ENCODE data around the gene TBXAS1. TPM values are rescaled to one million over a fixed set of nuclear protein-coding genes. Genes with fewer than 3 reads are reported as not detected.

The TBXAS1 gene
- polyA plus RNA-seq, 2 donors = 5.9 to 10.7 TPM

DNA sequence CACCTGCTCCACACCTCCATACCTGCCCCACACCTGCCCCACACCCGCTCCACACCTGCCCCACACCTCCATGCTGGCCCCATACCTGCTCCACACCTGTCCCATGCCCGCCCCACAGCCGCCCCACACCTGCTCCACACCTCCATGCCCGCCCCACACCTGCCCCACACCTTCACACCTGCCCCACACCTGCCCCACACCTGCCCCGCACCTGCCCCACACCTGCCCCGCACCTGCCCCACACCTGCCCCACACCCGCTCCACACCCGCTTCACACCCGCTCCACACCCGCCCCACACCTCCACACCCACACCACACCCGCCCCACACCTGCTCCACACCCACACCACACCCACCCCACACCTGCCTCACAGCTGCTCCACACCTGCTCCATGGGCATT, 180.7 kb downstream of the TBXAS1 start:
- 70 to 86% methylated on average over 9 to 11 of the region's 11 CpGs for WGBS, 2 donors
- Histone ChIP-seq H3K27ac (ENCODE audit: low read depth in 2 of 2, low read length in 1 of 2) (no peak overlapping the region), H3K4me3 (ENCODE audit: low read depth in 1 of 2, low read length in 2 of 2) (no peak overlapping the region), H3K27me3 (ENCODE audit: control insufficient read depth in 1 of 2, insufficient read depth in 2 of 2, low read length in 2 of 2) (no peaks in the 10 kb centered on the region), H3K4me1 (ENCODE audit: control insufficient read depth in 2 of 2, insufficient read depth in 2 of 2, low read length in 1 of 2) (peaks cover 0 to 2% of the 10 kb centered on the region in 2 donors), H3K9me3 (ENCODE audit: control insufficient read depth in 2 of 2, insufficient read depth in 1 of 2, low read depth in 1 of 2, low read length in 1 of 2) (no peaks in the 10 kb centered on the region), H3K36me3 (ENCODE audit: control insufficient read depth in 2 of 2, insufficient read depth in 2 of 2, low read length in 1 of 2) (no peaks in the 10 kb centered on the region)

DNA sequence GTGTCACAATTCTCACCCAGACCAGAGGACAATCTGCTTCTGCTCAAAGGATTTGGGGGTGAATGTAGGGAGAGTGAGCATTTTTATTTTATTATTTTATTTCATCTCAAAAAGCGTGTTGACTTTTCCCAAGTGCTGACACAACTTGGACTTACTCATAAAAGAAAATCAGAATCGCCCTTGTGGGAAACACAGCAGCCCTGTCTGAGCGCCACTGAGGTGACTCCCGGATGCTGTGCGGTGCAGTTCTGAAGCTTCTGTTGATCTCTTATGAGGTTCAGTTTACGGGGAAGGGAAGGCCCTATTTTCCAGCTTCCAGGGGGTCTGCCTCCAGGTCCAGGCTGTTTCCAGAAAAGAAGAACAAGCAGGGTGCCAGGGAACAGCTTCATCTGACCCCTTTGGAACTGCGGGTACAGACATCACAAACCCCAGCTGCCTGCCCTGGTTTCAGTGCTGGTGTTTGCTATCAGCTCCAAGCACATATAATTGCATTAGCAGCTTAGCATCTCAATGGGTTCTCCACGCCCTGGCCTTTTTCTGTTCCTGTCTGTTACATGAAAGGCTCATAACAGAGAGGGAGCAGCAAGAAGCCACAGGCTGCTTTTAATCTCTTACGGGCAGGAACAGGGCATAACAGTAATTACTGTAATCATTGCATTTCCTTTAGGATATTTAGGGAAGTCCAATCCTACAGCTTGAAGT, 181.3 kb downstream of the TBXAS1 start:
- Histone ChIP-seq H3K4me1 (ENCODE audit: control insufficient read depth in 2 of 2, insufficient read depth in 2 of 2, low read length in 1 of 2) (peaks cover 0 to 2% of the 10 kb centered on the region in 2 donors), H3K9me3 (ENCODE audit: control insufficient read depth in 2 of 2, insufficient read depth in 1 of 2, low read depth in 1 of 2, low read length in 1 of 2) (no peaks in the 10 kb centered on the region), H3K27ac (ENCODE audit: low read depth in 2 of 2, low read length in 1 of 2) (no peak overlapping the region), H3K36me3 (ENCODE audit: control insufficient read depth in 2 of 2, insufficient read depth in 2 of 2, low read length in 1 of 2) (no peaks in the 10 kb centered on the region), H3K4me3 (ENCODE audit: low read depth in 1 of 2, low read length in 2 of 2) (no peak overlapping the region), H3K27me3 (ENCODE audit: control insufficient read depth in 1 of 2, insufficient read depth in 2 of 2, low read length in 2 of 2) (no peaks in the 10 kb centered on the region)
- WGBS, 2 donors = 80 to 86% methylated on average over 9 of the region's 9 CpGs

DNA sequence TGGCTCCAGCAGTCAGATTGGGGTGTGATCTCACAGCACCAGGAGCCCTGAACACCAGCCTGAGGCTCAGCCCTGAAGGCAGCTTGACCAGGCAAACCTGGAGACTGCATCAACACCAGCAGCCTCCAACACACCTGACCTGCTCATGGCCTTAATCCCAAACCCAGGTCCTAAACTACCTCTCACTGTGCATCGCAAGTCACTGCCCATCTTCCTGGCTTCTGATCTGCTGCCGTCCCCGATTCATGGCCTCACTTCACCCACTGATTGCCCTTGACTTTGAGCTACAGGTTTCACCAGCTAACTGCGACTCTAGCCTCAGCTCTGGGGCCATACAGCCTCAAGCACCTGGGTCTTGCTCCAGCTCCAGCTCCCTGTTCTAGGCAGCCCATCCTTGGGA, 184.6 kb downstream of the TBXAS1 start:
- H3K4me1 ChIP-seq (ENCODE audit: control insufficient read depth in 2 of 2, insufficient read depth in 2 of 2, low read length in 1 of 2) = no peaks in the 10 kb centered on the region
- WGBS, 2 donors = 93 to 96% methylated on average over 4 of the region's 4 CpGs

DNA sequence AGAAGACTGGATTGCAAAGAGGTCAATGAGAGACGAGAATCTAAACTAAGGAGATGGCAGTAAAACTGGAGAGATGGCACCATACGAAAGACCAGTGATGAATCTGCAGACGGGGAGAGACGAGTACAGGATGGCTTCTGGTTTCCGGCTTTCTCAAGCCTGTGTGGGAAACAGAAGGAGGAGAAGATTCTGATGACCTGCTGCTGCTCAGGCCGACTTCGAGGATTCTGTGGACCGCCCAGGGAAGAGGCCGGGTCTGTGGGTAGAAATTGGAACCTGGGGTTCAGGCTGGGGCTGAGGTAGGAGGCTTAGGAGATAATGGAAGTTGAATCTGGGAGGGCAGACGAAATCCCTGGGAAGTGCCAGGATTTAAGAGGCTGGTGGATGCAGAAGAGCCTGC, 185.1 kb downstream of the TBXAS1 start:
- WGBS, 2 donors = 92 to 93% methylated on average over 10 of the region's 10 CpGs
- Histone ChIP-seq H3K9me3 (ENCODE audit: control insufficient read depth in 2 of 2, insufficient read depth in 1 of 2, low read depth in 1 of 2, low read length in 1 of 2) (no peaks in the 10 kb centered on the region), H3K27ac (ENCODE audit: low read depth in 2 of 2, low read length in 1 of 2) (no peak overlapping the region), H3K36me3 (ENCODE audit: control insufficient read depth in 2 of 2, insufficient read depth in 2 of 2, low read length in 1 of 2) (no peaks in the 10 kb centered on the region), H3K4me1 (ENCODE audit: control insufficient read depth in 2 of 2, insufficient read depth in 2 of 2, low read length in 1 of 2) (no peaks in the 10 kb centered on the region), H3K4me3 (ENCODE audit: low read depth in 1 of 2, low read length in 2 of 2) (no peak overlapping the region), H3K27me3 (ENCODE audit: control insufficient read depth in 1 of 2, insufficient read depth in 2 of 2, low read length in 2 of 2) (no peaks in the 10 kb centered on the region)

More for the DNA sequence above, 184.6 kb downstream of the TBXAS1 start:
- Histone ChIP-seq H3K27ac (ENCODE audit: low read depth in 2 of 2, low read length in 1 of 2) (no peak overlapping the region), H3K9me3 (ENCODE audit: control insufficient read depth in 2 of 2, insufficient read depth in 1 of 2, low read depth in 1 of 2, low read length in 1 of 2) (no peaks in the 10 kb centered on the region), H3K36me3 (ENCODE audit: control insufficient read depth in 2 of 2, insufficient read depth in 2 of 2, low read length in 1 of 2) (no peaks in the 10 kb centered on the region), H3K4me3 (ENCODE audit: low read depth in 1 of 2, low read length in 2 of 2) (no peak overlapping the region), H3K27me3 (ENCODE audit: control insufficient read depth in 1 of 2, insufficient read depth in 2 of 2, low read length in 2 of 2) (no peaks in the 10 kb centered on the region)

DNA sequence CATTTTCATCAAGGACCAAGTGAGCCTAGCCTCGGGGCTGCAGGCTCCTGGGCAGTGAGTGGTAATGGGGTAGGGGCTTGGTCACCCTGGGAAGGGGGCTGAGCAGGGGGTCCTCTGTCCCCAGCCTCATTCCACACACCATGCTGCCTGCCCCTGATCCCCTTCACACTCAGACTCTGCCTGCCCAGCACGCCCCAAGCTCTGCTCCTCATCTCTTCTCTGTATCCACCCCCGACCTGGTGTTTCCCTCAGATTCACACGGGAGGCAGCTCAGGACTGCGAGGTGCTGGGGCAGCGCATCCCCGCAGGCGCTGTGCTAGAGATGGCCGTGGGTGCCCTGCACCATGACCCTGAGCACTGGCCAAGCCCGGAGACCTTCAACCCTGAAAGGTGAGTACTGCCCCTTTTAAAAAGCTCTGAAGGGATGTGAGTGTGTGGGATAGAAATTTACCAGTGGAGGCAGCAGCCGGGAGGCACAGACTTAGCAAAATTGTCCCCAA, 186.5 kb downstream of the TBXAS1 start:
- 90 to 91% methylated on average over 11 of the region's 11 CpGs for WGBS, 2 donors
- no peaks in the 10 kb centered on the region for H3K36me3 ChIP-seq (ENCODE audit: control insufficient read depth in 2 of 2, insufficient read depth in 2 of 2, low read length in 1 of 2)
- no peaks in the 10 kb centered on the region for H3K27me3 ChIP-seq (ENCODE audit: control insufficient read depth in 1 of 2, insufficient read depth in 2 of 2, low read length in 2 of 2)
- H3K27ac ChIP-seq (ENCODE audit: low read depth in 2 of 2, low read length in 1 of 2) = no peak overlapping the region
- no peak overlapping the region for H3K4me3 ChIP-seq (ENCODE audit: low read depth in 1 of 2, low read length in 2 of 2)
- no peaks in the 10 kb centered on the region for H3K4me1 ChIP-seq (ENCODE audit: control insufficient read depth in 2 of 2, insufficient read depth in 2 of 2, low read length in 1 of 2)
- no peaks in the 10 kb centered on the region for H3K9me3 ChIP-seq (ENCODE audit: control insufficient read depth in 2 of 2, insufficient read depth in 1 of 2, low read depth in 1 of 2, low read length in 1 of 2)

DNA sequence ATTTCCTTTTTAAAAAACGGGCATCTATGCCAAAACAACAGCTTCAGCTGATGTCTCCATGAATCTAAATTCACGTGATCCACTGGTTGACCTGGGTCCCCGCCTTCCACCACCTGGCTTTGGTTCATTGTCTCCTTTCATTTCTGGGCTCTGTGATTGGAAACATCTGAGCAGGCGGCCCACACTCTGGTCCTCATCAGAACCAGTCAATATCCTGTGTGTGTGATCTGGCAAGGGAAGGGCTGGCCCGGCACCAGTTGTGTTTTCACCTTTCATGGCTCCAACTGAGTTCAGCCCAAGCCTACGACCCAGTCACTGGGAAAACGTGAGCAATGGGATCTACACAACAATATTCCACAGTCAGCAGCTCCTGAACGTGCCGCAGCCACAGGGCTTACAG, 187.5 kb downstream of the TBXAS1 start:
- H3K27ac ChIP-seq (ENCODE audit: low read depth in 2 of 2, low read length in 1 of 2) = no peak overlapping the region
- no peaks in the 10 kb centered on the region for H3K36me3 ChIP-seq (ENCODE audit: control insufficient read depth in 2 of 2, insufficient read depth in 2 of 2, low read length in 1 of 2)
- H3K27me3 ChIP-seq (ENCODE audit: control insufficient read depth in 1 of 2, insufficient read depth in 2 of 2, low read length in 2 of 2) = no peaks in the 10 kb centered on the region
- H3K4me3 ChIP-seq (ENCODE audit: low read depth in 1 of 2, low read length in 2 of 2) = no peak overlapping the region
- WGBS, 2 donors = 85 to 88% methylated on average over 9 of the region's 9 CpGs
- no peaks in the 10 kb centered on the region for H3K9me3 ChIP-seq (ENCODE audit: control insufficient read depth in 2 of 2, insufficient read depth in 1 of 2, low read depth in 1 of 2, low read length in 1 of 2)
- H3K4me1 ChIP-seq (ENCODE audit: control insufficient read depth in 2 of 2, insufficient read depth in 2 of 2, low read length in 1 of 2) = no peaks in the 10 kb centered on the region

DNA sequence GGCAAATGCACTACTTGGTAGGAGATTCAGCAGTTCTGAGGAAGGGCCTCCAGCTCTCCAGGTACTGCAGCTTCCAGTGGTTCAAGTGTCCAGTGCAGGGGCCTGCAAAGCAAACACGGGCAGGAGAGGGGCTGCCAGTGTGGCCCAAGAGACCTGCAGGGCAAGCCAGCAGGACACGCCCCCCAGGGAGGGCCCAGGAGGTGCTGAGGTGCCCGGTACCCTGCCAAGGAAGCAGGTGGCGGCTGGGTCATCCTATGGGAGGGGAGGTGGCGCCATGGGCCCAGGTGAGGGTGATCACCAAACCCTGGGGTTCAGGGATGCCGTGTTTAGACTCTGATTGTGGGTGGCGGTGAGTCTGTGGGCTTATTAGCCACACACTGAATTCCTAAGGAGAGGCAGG, 188.0 kb downstream of the TBXAS1 start:
- no peak overlapping the region for H3K27ac ChIP-seq (ENCODE audit: low read depth in 2 of 2, low read length in 1 of 2)
- no peaks in the 10 kb centered on the region for H3K4me1 ChIP-seq (ENCODE audit: control insufficient read depth in 2 of 2, insufficient read depth in 2 of 2, low read length in 1 of 2)
- H3K27me3 ChIP-seq (ENCODE audit: control insufficient read depth in 1 of 2, insufficient read depth in 2 of 2, low read length in 2 of 2) = no peaks in the 10 kb centered on the region
- H3K4me3 ChIP-seq (ENCODE audit: low read depth in 1 of 2, low read length in 2 of 2) = no peak overlapping the region
- H3K36me3 ChIP-seq (ENCODE audit: control insufficient read depth in 2 of 2, insufficient read depth in 2 of 2, low read length in 1 of 2) = no peaks in the 10 kb centered on the region
- WGBS, 2 donors = 77 to 79% methylated on average over 7 of the region's 7 CpGs
- H3K9me3 ChIP-seq (ENCODE audit: control insufficient read depth in 2 of 2, insufficient read depth in 1 of 2, low read depth in 1 of 2, low read length in 1 of 2) = no peaks in the 10 kb centered on the region

DNA sequence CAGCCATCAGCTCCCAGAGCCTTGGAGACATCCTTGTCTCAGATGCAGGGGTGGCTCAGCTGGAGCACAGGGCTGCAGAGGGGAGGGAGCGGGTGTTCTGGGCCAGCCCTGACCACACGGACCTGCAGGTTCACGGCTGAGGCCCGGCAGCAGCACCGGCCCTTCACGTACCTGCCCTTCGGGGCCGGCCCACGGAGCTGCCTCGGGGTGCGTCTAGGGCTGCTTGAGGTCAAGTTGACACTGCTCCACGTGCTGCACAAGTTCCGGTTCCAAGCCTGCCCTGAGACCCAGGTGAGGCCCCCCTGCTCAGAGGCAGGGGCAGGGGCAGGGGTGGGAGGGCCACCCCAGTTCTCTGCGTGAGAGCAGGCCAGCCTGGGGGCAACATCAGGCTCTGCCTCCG, 188.5 kb downstream of the TBXAS1 start:
- Histone ChIP-seq H3K27me3 (ENCODE audit: control insufficient read depth in 1 of 2, insufficient read depth in 2 of 2, low read length in 2 of 2) (no peaks in the 10 kb centered on the region), H3K9me3 (ENCODE audit: control insufficient read depth in 2 of 2, insufficient read depth in 1 of 2, low read depth in 1 of 2, low read length in 1 of 2) (no peaks in the 10 kb centered on the region), H3K36me3 (ENCODE audit: control insufficient read depth in 2 of 2, insufficient read depth in 2 of 2, low read length in 1 of 2) (peaks cover 0 to 2% of the 10 kb centered on the region in 2 donors), H3K27ac (ENCODE audit: low read depth in 2 of 2, low read length in 1 of 2) (no peak overlapping the region), H3K4me3 (ENCODE audit: low read depth in 1 of 2, low read length in 2 of 2) (no peak overlapping the region), H3K4me1 (ENCODE audit: control insufficient read depth in 2 of 2, insufficient read depth in 2 of 2, low read length in 1 of 2) (no peaks in the 10 kb centered on the region)
- WGBS, 2 donors = 77 to 84% methylated on average over 15 of the region's 15 CpGs

DNA sequence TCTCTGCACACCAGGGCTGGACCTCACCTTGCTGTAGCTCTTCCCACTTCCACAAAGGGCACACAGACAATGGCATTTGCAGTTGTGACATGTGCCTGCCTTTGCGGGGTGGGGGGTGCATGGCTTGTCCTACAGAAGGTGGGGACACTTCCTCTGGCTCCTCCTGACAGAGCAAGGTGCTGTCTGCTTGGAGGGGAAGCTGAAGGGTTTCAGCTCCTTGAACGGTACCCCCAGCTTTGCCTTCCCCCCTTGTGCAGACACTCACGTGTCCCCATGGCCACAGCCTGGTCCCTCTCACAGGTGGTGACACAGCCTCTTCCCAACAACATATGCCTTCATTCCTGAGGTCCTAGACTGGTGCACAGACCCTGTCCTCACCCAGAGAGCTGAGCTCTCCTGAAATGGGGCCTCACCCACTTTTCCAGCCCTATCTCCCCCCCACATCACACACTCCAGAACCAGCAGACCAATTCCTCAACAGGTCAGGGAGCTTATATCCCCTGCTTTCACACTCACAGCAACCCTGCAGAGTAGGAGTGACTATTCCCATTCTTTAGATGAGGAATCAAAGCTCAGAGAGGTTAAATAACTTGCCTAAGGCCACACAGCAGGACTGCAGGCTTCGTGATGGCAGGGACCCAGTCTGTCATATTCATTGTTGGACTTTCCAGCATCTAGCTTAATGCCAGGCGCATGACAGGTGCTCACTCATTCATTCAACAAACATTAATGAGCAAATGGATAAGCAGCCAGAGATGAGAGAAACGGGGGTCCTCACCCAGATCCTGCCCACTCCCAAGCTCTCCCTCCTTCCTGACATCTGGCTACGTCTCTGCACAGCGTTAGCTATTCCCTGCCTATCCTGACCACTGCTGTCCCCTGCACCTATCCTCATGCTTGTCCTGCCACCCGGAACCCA, 189.3 kb downstream of the TBXAS1 start:
- WGBS, 2 donors = 80 to 82% methylated on average over 9 of the region's 9 CpGs
- Histone ChIP-seq H3K27me3 (ENCODE audit: control insufficient read depth in 1 of 2, insufficient read depth in 2 of 2, low read length in 2 of 2) (no peaks in the 10 kb centered on the region), H3K27ac (ENCODE audit: low read depth in 2 of 2, low read length in 1 of 2) (no peak overlapping the region), H3K4me3 (ENCODE audit: low read depth in 1 of 2, low read length in 2 of 2) (no peak overlapping the region), H3K4me1 (ENCODE audit: control insufficient read depth in 2 of 2, insufficient read depth in 2 of 2, low read length in 1 of 2) (no peaks in the 10 kb centered on the region), H3K36me3 (ENCODE audit: control insufficient read depth in 2 of 2, insufficient read depth in 2 of 2, low read length in 1 of 2) (peaks cover 2 to 3% of the 10 kb centered on the region in 2 donors), H3K9me3 (ENCODE audit: control insufficient read depth in 2 of 2, insufficient read depth in 1 of 2, low read depth in 1 of 2, low read length in 1 of 2) (no peaks in the 10 kb centered on the region)
